CD4-positive, alpha-beta memory T cell (primary cell): ENCODE measurements around the gene OR51B2. TPM values are rescaled to one million over a fixed set of nuclear protein-coding genes. Genes with fewer than 3 reads are reported as not detected.
"Not testable (repeated sequence)": the region's sequence is repeated elsewhere in the genome, so short reads cannot be mapped to it uniquely, and the experiment has no call there.

Experiments used
- CTCF ChIA-PET: fragments of 350-600 bp; sonication (Branson Sonifier 250); formaldehyde crosslinking; loops from one replicate; lab custom pipeline; 2021; ENCODE audit warnings: inconsistent platforms; ENCODE audit not compliant: partially characterized antibody; lab: Charles Lee
- POLR2A ChIA-PET: fragments of 350-600 bp; sonication (Branson Sonifier 250); formaldehyde crosslinking; loops from one replicate; lab custom pipeline; 2021; ENCODE audit not compliant: partially characterized antibody; lab: Charles Lee
- DNase-seq, 5 donors: peaks; one replicate each; pipeline versions ENCODE4 v3.0.0 to v3.0.0-alpha.2; 2020 to 2022; ENCODE audit warnings: mixed read lengths in 1 of 5
- H3K27ac ChIP-seq: one replicate; pipeline ENCODE4 v1.7.0; 2013; ENCODE audit warnings: low read depth, low read length
- H3K27me3 ChIP-seq: 2 replicates; pipeline ENCODE4 v1.7.0; 2013; ENCODE audit warnings: mild to moderate bottlenecking, low read length, moderate library complexity; ENCODE audit not compliant: insufficient read depth
- H3K36me3 ChIP-seq: 2 replicates; pipeline ENCODE4 v1.7.0; 2013; ENCODE audit warnings: mild to moderate bottlenecking, low read length, moderate library complexity; ENCODE audit not compliant: insufficient read depth
- H3K4me1 ChIP-seq: 2 replicates; pipeline ENCODE4 v1.7.0; 2013; ENCODE audit warnings: mild to moderate bottlenecking, low read length, moderate library complexity; ENCODE audit not compliant: insufficient read depth
- H3K4me3 ChIP-seq, 2 donors: one replicate each; pipeline ENCODE4 v1.7.0; 2013; ENCODE audit warnings: low read length in 2 of 2, mild to moderate bottlenecking in 1 of 2
- H3K9me3 ChIP-seq, 2 donors: one replicate each; pipeline ENCODE4 v1.7.0; 2013; ENCODE audit warnings: low read length in 2 of 2, control low read depth in 1 of 2; ENCODE audit not compliant: control insufficient read depth in 1 of 2
- H3K27ac Mint-ChIP-seq, 7 donors: one replicate each; pipeline ENCODE4 v1.8.0; 2020 to 2021; ENCODE audit warnings: mixed read lengths in 7 of 7, mild to moderate bottlenecking in 6 of 7, inconsistent platforms in 3 of 7, moderate library complexity in 3 of 7
- H3K27me3 Mint-ChIP-seq, 2 donors: one replicate each; pipeline ENCODE4 v1.8.0; 2020 to 2021; ENCODE audit warnings: mixed read lengths in 2 of 2
- H3K36me3 Mint-ChIP-seq, 2 donors: one replicate each; pipeline ENCODE4 v1.8.0; 2020 to 2021; ENCODE audit warnings: mixed read lengths in 2 of 2, inconsistent platforms in 1 of 2, mild to moderate bottlenecking in 1 of 2
- H3K4me1 Mint-ChIP-seq, 4 donors: one replicate each; pipeline ENCODE4 v1.8.0; 2020 to 2021; ENCODE audit warnings: mixed read lengths in 4 of 4, mild to moderate bottlenecking in 1 of 4
- H3K4me3 Mint-ChIP-seq, 8 donors: one replicate each; pipeline ENCODE4 v1.8.0; 2020 to 2021; ENCODE audit warnings: mixed read lengths in 8 of 8, mild to moderate bottlenecking in 7 of 8, moderate library complexity in 6 of 8, inconsistent platforms in 3 of 8
- H3K9me3 Mint-ChIP-seq, 8 donors: one replicate each; pipeline ENCODE4 v1.8.0; 2020 to 2021; ENCODE audit warnings: mixed read lengths in 8 of 8, mild to moderate bottlenecking in 5 of 8, inconsistent platforms in 3 of 8, moderate library complexity in 1 of 8
- intact Hi-C: fragments of 100-400 bp; cut with micrococcal nuclease; formaldehyde crosslinking; loops from one replicate; pipeline ENCODE4 v1.15.1; 2023
- polyA plus RNA-seq, 2 donors: library from polyadenylated mRNA; unstranded; fragments of 300-500 nt; fragmentation: Illumina TruSeq; gene quantifications; one replicate each; pipeline ENCODE4 v1.2.3, GENCODE V29; 2021
- total RNA-seq, 2 experiments: library from RNA; stranded (reverse); gene quantifications; one replicate each; pipeline ENCODE4 v1.2.3, GENCODE V29; 2021

OR51B2 gene
- total and polyA plus RNA-seq, 4 experiments from 2014 or later: not detected

- no peak for DNase-seq
- ChIA-PET CTCF (no interaction called here), POLR2A (no interaction called here)
- H3K27me3 Mint-ChIP-seq: peaks cover 2 to 5% of the 10 kb centered on the region in 2 donors
- no peaks in the 10 kb centered on the region for H3K4me1 Mint-ChIP-seq
- H3K4me3 ChIP-seq: no peak within 1 kb of the TSS
- H3K9me3 ChIP-seq: no peaks in the 10 kb centered on the region
- H3K4me3 Mint-ChIP-seq: no peak within 1 kb of the TSS
- intact Hi-C loops: no loop called here
- H3K4me1 ChIP-seq: no peaks in the 10 kb centered on the region
- no peak within 1 kb of the TSS for H3K27ac ChIP-seq
- no peak within 1 kb of the TSS for H3K27ac Mint-ChIP-seq
- no peaks in the 10 kb centered on the region for H3K36me3 Mint-ChIP-seq
- H3K27me3 ChIP-seq: no peaks in the 10 kb centered on the region
- H3K9me3 Mint-ChIP-seq: peaks cover 0 to 2% (median 0%) of the 10 kb centered on the region in 8 donors
- no peaks in the 10 kb centered on the region for H3K36me3 ChIP-seq
Measured at GRCh38 chr11:5343474-5344335, 19.6 kb upstream of the OR51B2 start, which contains the start of gene OR51B5. Gene OR51B5 (minus strand): TSS chr11:5343524. CDS start chr11:5343524, 0 bp downstream.

GRCh38 chr11:5339771-5340322, 15.8 kb upstream of the OR51B2 start:
- ChIA-PET CTCF (no interaction called here), POLR2A (no interaction called here)
- H3K36me3 Mint-ChIP-seq: no peaks in the 10 kb centered on the region

GRCh38 chr11:5337253-5337652, 13.2 kb upstream of the OR51B2 start:
- H3K4me1 Mint-ChIP-seq: not testable (repeated sequence)

More at GRCh38 chr11:5339771-5340322, 15.8 kb upstream of the OR51B2 start:
- Histone ChIP-seq H3K4me1 (no peaks in the 10 kb centered on the region), H3K9me3 (no peaks in the 10 kb centered on the region), H3K4me3 (no peak overlapping the region), H3K27ac (no peak overlapping the region), H3K36me3 (no peaks in the 10 kb centered on the region), H3K27me3 (no peaks in the 10 kb centered on the region)
- no peak for DNase-seq
- Mint-ChIP-seq H3K4me1 (no peaks in the 10 kb centered on the region), H3K27ac (no peak overlapping the region), H3K4me3 (no peak overlapping the region), H3K27me3 (peaks cover 3% of the 10 kb centered on the region in 2 donors), H3K9me3 (no peaks in the 10 kb centered on the region)
- intact Hi-C loops: no loop called here

GRCh38 chr11:5336331-5336730, 12.2 kb upstream of the OR51B2 start:
- CTCF ChIA-PET: no interaction called here

More at GRCh38 chr11:5337253-5337652, 13.2 kb upstream of the OR51B2 start:
- H3K4me3 ChIP-seq, H3K36me3 Mint-ChIP-seq, POLR2A ChIA-PET, H3K27ac ChIP-seq, H3K4me3 Mint-ChIP-seq, H3K9me3 Mint-ChIP-seq, H3K4me1 ChIP-seq, H3K27ac Mint-ChIP-seq, intact Hi-C loops, CTCF ChIA-PET, H3K27me3 Mint-ChIP-seq, H3K27me3 ChIP-seq, H3K36me3 ChIP-seq, DNase-seq, H3K9me3 ChIP-seq: not testable (repeated sequence)

GRCh38 chr11:5335170-5335569, 11.1 kb upstream of the OR51B2 start:
- no peaks in the 10 kb centered on the region for H3K4me1 ChIP-seq
- no peak for DNase-seq
- H3K27me3 Mint-ChIP-seq: peaks cover 1 to 5% of the 10 kb centered on the region in 2 donors
- H3K4me3 Mint-ChIP-seq: no peak overlapping the region
- H3K27ac ChIP-seq: no peak overlapping the region
- no peak overlapping the region for H3K27ac Mint-ChIP-seq
- no peaks in the 10 kb centered on the region for H3K9me3 ChIP-seq
- H3K36me3 Mint-ChIP-seq: no peaks in the 10 kb centered on the region
- no peaks in the 10 kb centered on the region for H3K36me3 ChIP-seq
- H3K27me3 ChIP-seq: no peaks in the 10 kb centered on the region
- intact Hi-C loops: no loop called here
- H3K4me3 ChIP-seq: no peak overlapping the region
- no peaks in the 10 kb centered on the region for H3K4me1 Mint-ChIP-seq
- CTCF ChIA-PET: no interaction called here
- no peaks in the 10 kb centered on the region for H3K9me3 Mint-ChIP-seq
- POLR2A ChIA-PET: no interaction called here

More at GRCh38 chr11:5336331-5336730, 12.2 kb upstream of the OR51B2 start:
- no peaks in the 10 kb centered on the region for H3K36me3 ChIP-seq
- no peaks in the 10 kb centered on the region for H3K9me3 Mint-ChIP-seq
- H3K4me3 Mint-ChIP-seq: no peak overlapping the region
- H3K36me3 Mint-ChIP-seq: no peaks in the 10 kb centered on the region
- H3K27me3 ChIP-seq: no peaks in the 10 kb centered on the region
- POLR2A ChIA-PET: no interaction called here
- no peaks in the 10 kb centered on the region for H3K9me3 ChIP-seq
- peaks cover 1 to 3% of the 10 kb centered on the region in 2 donors for H3K27me3 Mint-ChIP-seq
- DNase-seq: no peak
- H3K27ac Mint-ChIP-seq: no peak overlapping the region
- intact Hi-C loops: no loop called here
- H3K4me1 Mint-ChIP-seq: no peaks in the 10 kb centered on the region
- H3K4me1 ChIP-seq: no peaks in the 10 kb centered on the region
- H3K27ac ChIP-seq: no peak overlapping the region
- no peak overlapping the region for H3K4me3 ChIP-seq

- peaks cover 0 to 2% of the 10 kb centered on the region in 2 donors for H3K27me3 Mint-ChIP-seq
- DNase-seq: no peak
Measured at GRCh38 chr11:5317292-5317691, 6.8 kb downstream of the OR51B2 start.

GRCh38 chr11:5313326-5314023, 10.6 kb downstream of the OR51B2 start:
- H3K4me3 ChIP-seq, H3K36me3 Mint-ChIP-seq, H3K27ac ChIP-seq, H3K4me1 ChIP-seq, POLR2A ChIA-PET, H3K4me1 Mint-ChIP-seq, intact Hi-C loops, H3K9me3 Mint-ChIP-seq, H3K27me3 Mint-ChIP-seq, H3K36me3 ChIP-seq, H3K9me3 ChIP-seq, CTCF ChIA-PET, H3K4me3 Mint-ChIP-seq, H3K27me3 ChIP-seq, H3K27ac Mint-ChIP-seq, DNase-seq: not testable (repeated sequence)

More at GRCh38 chr11:5317292-5317691, 6.8 kb downstream of the OR51B2 start:
- H3K27ac ChIP-seq: no peak overlapping the region
- Mint-ChIP-seq H3K36me3 (no peaks in the 10 kb centered on the region), H3K4me1 (no peaks in the 10 kb centered on the region), H3K27ac (no peak overlapping the region), H3K4me3 (no peak overlapping the region), H3K9me3 (peaks cover 0 to 2% (median 0%) of the 10 kb centered on the region in 8 donors)
- H3K36me3 ChIP-seq: no peaks in the 10 kb centered on the region
- ChIA-PET CTCF (no interaction called here), POLR2A (no interaction called here)
- H3K9me3 ChIP-seq: no peaks in the 10 kb centered on the region
- H3K4me1 ChIP-seq: no peaks in the 10 kb centered on the region
- H3K27me3 ChIP-seq: no peaks in the 10 kb centered on the region
- intact Hi-C loops: no loop called here
- no peak overlapping the region for H3K4me3 ChIP-seq
